HG03139 (cell line): ENCODE measurements around the gene MILR1.
"Not testable (repeated sequence)": the region's sequence is repeated elsewhere in the genome, so short reads cannot be mapped to it uniquely, and the experiment has no call there.

Source experiments
- ATAC-seq: cut with Tn5 transposase; IDR thresholded peaks from one replicate; pipeline ENCODE4 v1.9.1; 2021; ENCODE audit not compliant: unreplicated experiment

MILR1 gene, protein sequence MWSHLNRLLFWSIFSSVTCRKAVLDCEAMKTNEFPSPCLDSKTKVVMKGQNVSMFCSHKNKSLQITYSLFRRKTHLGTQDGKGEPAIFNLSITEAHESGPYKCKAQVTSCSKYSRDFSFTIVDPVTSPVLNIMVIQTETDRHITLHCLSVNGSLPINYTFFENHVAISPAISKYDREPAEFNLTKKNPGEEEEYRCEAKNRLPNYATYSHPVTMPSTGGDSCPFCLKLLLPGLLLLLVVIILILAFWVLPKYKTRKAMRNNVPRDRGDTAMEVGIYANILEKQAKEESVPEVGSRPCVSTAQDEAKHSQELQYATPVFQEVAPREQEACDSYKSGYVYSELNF

DNA sequence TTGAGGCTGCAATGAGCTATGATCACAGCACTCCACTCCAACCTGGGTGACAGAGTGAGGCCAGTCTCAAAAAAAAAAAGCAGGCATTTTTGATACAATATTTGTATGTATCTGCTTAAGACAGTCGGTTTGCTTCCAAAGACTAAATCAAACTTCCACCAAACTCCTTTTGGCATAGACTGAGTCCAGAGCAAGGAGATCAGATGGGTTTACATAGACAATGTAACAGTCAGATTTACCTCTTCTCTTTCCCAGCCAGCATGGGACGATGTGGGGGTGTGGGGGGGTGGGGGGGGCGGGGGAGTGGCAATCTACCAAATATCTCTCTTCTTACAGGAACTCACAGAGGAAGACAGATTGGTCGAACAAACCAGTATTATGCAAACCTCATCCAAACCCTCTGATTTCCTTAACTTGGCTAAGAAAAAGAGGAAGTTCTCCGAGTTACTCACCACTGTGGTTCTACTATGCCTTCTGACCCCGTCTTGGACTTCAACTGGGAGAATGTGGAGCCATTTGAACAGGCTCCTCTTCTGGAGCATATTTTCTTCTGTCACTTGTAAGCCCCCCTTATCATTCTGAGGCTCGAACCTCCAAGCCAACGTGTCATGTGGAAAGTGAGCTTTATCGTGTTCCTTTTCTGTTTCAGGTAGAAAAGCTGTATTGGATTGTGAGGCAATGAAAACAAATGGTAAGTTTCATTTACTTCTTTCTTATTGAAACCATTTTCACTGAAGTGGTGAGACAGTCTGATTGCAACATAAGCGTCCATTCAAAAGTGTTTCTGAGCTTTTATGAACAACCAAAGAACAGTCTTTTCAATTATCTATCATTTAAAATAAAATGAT lies at the start of gene MILR1:
MILR1 (plus strand) TSS at position 451 of the 848 bp plus-strand sequence; CDS start at position 505, 54 bp downstream.
- ATAC-seq = no peak

DNA sequence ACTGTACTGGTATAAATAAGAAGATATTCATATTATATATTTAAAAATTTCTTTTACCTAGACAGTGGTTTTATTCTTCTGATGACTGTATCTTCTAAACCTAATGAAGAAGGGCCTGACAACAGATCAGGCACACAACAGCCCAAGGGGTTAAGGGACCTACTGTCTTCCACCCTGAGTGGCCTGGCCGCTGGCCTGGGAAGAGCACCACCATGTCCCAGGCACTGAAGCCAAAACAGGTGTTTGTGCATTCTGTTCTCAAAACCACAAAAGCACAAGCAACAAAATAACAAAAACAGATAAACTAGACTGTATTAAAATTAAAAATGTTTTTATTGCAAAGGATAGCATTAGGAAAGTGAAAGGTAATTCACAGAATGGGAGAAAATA lies 49.2 kb upstream of the MILR1 start:
- ATAC-seq = no peak

DNA sequence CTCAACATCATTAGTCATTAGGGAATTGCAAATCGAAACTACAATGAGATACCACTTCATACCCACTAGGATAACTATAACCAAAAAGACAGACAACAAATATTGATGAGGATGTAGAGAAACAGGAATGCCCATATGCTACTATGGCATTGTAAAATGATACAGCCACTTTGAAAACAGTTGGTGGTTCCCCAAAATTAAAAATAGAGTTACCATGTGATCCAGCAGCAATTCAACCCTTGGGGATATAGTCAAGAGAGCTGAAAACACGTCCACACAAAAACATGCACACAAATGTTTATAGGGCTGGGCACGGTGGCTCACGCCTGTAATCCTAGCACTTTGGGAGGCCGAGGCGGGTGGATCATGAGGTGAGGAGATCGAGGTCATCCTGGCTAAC lies 48.3 kb upstream of the MILR1 start:
- ATAC-seq = no peak

DNA sequence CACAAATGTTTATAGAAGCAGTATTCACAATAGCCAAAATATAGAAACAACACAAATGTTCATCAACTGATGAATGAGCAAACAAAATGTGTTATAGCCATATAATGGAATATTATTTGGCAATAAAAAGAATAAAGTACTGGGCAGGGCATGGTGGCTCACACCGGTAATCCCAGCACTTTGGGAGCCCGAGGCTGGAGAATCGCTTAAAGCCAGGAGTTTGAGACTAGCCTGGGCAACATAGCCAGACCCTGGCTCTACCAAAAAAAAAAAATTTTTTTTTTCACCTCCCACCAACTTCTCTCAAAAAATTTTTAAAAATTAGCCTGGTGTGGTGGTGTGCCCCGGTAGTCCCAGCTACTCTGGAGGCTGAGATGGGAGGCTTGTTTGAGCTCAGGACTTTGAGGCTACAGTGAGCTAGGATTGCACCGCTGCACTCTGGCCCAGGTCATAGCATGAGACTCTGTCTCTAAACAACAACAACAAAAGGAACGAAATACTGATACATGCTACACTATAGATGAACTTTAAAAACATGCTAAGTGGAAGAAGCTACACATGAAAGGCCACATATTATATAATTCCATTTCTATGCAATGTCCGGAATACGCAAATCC lies 47.6 kb upstream of the MILR1 start:
- no peak for ATAC-seq

DNA sequence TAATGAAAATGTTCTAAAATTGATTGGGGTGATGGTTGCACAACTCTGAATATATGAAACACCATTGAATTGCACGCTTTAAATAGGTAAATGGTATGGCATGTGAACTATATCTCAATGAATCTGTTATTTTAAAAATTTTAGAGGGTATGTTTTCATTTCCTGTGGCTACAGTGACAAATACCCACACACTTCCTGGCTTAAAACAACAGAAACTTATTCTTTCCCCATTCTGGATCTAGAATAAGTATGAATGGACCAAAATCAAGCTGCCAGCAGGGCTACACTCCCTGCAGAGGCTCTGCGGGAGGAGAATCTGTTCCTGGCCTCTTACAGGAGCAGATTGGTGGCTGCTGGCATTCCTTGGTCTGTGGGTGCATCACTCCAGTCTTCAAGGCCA lies 47.0 kb upstream of the MILR1 start:
- ATAC-seq = no peak

DNA sequence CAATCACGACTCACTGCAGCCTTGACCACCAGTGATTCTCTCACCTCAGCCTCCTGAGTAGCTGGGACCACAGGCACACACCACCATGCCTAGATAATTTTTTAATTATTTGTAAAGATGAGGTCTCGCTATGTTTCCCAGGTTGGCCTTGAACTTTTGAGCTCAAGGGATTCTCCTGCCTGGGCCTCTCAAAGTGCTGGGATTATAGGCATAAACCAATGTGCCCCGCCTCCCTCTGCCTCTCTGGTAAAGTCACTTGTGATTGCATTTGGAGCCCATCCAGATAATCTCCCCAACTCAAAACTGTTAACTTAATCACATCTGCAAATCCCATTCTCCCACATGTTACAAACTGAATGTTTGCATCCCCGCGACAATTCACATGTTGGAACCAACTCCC lies 46.4 kb upstream of the MILR1 start:
- no peak for ATAC-seq

DNA sequence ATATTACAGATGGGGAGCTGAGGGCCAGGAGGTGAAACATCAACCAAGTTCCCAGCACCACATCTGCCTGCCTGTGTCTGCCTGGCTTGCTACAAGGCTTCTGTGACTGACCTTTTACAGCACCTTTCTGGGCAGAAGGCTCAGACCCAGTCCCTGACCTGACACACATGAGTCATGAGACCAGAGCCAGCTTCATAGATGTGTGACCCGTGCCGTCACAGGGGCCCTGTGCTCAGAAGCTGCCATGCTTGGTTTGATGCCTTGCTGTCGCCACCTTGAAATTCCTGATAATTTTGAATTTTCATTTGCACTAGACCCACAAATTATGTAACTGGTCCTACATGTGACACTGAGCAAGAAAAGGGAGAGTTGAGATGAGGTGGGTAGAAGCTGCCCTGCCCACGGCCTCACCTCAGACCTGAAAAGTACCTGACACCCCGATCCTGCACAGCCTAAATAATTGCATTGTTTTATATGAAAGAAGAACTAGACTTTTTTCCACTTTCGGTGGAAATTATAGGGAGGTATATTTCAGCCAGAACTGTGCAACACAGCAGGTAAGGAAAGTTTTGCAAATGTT lies 44.9 kb upstream of the MILR1 start:
- no peak for ATAC-seq

DNA sequence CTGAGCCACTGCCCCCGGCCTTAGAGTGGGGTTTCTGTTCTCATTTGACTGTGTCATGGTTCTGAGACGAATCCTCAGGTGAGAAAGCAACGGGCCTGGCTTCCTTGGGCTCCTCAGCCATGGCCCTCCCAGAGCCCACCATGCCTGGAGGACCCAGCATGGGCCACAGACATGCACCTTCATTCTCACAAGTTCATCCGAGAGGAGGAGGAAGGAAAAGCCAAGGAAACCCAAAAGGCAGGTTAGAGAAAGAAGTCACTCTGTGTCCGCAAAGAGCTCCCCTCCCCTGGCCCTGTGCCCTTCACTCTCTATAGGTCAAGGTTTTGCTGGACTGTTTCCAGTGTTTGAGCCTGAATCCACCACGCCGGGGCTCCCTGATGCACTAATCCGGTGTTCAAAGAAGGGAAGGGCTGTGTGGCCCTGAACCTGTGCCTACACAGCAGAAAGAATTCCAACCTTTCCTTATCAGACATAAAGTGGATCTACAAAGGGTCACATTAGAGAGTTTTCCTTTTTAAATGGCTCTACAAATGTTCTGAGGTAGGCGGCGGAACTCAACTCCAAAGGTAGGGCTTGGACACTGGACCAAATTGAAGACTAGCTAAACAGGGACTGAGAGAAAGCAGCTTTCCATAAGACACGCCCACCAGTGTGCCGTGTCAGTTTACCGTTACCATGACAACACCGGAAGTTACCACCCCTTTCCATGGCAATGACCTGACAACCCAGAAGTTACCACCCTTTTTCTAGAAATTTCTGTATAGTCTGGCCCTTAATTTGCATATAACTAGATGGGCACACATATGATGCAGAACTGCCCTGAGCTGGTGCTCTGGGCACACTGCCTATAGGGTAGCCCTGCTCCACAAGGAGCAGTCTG lies 42.4 kb upstream of the MILR1 start:
- ATAC-seq = no peak

DNA sequence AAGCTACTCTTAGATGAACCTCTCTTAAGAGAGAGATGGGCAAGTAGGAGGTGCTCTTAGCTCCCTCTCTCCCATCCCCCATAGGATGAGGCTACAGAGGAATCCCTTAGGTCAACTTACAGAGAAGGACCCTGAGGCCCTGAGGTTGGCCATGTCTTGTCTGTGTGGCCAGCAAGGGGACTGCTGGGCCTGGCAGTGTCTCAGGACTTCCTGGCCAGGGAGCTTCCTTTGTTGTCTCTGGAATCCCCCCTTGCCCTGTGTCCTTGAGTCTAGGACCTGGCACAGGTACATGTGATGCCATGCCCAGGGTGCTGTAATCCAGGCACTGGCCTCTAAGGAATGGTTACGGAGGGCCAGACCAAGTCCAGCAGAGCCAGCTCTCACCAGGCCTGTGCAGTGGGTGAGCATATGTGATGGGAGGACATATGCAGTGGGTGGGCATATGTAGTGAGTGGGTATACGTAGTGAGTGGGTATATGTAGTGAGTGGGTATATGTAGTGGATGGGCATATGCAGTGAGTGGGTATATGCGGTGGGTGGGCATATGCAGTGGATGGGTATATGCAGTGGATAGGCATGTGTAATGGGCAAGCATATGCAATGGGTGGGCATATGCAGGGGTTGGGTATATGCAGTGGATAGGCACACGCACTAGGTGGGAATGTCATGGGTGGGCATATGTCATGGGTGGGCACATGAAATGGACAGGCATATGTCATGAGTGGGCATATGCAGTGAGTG lies 38.0 kb upstream of the MILR1 start:
- no peak for ATAC-seq

DNA sequence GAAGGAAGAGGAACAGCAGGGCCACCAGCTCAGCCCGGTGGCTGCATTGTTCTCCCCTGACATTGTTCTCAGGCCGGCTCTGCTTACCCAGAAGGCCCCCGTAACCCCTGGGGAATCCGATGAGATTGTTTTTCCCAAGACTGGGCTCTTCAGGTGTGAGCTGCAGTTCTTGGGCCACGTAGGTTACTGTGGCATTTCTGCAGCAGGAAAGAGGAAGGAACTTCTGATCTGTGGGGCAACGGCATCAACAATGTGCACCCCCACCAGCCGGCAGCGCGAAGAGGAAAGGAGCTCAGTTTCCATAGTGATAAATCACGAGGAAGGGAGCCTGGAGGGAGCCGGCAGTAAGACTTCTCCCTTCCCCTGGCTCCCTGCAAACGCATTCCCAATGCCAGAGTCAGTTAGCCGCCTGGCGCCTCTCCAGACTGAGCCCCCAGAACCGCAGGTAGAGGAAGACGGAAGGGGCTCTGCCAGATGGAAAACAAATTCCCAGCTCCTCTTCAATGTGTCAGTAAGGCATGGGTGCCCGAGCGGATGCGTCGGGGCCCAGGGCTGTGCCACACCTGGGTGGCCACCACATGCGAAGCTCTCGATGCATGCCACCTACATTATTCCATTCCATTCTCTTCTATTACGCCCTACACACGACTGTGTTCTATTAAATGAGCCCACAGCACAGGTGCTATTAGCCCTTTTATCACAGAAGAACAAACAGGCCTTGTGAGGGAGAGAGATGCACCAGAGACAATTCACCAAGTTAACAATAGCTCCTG lies 36.7 kb upstream of the MILR1 start:
- ATAC-seq = no peak

DNA sequence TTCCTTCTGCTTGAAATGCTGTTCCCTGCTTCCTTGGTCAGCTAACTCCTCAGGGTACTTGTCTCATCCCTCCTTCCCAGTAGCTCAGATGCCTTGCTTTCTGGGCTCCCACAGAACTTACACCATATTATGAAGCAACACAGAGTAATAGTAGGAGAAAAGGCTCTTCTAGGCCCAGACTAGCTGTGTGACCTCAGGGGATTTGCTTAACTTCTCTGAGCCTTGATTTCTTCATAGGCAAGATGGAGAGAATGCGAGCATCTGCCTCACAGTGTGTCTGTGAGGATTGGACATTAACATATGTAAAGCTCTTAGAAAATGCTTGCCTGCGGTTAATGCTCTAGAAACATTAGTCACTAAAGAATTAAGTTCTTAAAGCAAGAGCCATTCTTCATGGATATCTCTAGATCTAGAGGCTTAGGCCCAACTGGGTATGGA lies 36.0 kb upstream of the MILR1 start:
- ATAC-seq = no peak

DNA sequence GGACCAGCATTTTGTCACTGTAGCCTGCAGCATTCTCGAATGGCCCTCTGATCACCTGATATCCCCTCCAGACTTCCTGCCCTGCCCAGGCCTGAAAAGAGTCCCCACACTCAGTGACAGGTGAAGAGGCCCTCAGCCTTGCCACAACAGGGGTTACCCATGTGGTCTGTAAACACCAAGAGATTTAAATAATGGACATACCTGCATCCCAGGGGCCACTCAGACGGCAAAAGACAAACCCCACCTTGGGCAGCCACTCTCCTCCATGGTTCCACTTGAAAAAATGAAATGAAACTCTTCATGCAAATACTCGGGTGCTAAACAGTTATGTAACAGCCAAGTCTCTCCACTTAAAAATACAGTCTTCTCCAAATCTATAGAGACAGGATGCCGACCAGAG lies 35.4 kb upstream of the MILR1 start:
- ATAC-seq = peak; percentile 66

DNA sequence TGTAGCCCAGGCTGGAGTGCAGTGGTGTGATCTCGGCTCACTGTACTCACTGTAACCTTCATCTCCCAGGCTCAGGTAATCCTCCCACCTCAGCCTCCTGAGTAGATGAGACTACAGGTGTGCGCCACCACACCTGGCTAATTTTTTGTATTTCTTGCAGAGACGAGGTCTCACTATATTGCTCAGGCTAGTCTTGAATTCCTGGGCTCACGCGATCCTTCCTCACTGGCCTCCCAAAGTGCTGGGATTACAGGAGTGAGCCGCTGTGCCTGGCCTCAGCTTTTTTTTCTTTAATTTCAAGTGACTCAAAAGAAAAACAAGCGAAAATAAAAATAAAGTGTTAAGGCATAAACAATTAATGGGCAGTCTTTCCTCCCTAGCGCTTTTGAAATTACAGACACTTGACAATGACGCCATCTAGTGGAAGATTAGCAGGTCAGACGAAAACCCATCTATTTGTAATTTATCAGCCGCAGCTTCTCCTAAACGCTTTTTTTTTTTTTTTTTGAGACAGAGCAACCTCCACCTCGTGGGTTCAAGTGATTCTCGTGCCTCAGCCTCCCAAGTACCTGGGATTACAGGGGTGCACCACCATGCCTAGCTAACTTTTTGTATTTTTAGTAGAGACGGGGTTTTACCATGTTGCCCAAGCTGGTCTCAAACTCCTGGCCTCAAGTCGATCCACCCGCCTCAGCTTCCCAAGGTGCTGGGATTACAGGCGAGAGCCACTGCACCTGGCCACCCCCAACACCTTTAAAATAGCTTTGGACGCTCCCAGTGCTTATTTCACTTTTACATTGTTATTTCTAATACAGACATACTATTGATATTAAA lies 30.2 kb upstream of the MILR1 start:
- ATAC-seq = no peak

DNA sequence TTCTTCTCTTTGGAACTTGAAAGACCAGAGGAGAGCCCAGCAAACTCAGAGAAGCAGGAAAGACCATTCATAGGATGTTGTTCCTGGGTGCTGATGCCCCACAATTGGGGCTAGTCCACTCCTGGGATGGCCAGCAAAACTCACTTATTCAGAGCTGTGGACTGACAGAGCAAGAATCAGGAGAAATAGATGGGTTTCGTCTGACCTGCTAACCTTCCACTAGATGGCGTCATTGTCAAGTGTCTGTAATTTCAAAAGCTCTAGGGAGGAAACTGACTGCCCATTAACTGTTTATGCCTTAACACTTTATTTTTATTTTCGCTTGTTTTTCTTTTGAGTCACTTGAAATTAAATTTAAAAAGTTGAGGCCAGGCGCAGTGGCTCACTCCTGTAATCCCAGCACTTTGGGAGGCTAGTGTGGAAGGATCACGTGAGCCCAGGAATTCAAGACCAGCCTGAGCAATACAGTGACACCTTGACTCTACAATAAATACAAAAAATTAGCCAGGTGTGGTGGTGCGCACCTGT lies 28.7 kb upstream of the MILR1 start:
- no peak for ATAC-seq

DNA sequence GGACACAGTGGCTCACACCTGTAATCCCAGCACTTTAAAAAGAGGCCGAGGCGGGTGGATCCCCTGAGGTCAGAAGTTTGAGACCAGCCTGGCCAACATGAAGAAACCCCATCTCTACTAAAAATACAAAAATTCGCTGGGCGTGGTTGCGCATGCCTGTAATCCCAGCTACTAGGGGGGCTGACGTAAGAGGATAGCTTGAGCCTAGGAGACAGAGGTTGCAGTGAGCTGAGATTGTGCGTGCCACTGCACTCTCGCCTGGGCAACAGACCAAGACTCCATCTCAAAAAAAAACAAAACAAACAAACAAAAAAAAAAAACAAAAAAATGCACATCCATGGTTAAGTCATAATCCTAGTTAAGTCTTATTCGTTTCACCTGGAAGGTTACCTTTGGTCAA lies 26.8 kb upstream of the MILR1 start:
- ATAC-seq = not testable (repeated sequence)

DNA sequence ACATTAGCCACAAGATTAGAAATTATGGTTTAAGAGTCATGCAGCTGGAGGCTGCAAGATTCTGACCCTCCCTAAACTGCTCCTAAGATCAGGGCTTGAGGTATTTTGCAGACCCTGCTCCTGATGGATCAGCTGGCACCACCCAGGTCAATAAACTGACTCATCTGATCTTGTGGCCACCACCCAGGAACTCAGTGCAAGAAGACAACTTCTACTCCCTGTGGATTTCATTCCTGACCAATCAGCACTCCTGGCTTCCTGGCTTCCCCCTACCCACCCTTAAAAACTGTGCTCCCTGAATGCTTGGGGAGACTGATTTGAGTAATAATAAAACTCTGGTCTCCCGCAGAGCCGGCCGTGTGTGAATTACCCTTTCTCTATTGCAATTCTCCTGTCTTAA lies 25.0 kb upstream of the MILR1 start:
- no peak for ATAC-seq

DNA sequence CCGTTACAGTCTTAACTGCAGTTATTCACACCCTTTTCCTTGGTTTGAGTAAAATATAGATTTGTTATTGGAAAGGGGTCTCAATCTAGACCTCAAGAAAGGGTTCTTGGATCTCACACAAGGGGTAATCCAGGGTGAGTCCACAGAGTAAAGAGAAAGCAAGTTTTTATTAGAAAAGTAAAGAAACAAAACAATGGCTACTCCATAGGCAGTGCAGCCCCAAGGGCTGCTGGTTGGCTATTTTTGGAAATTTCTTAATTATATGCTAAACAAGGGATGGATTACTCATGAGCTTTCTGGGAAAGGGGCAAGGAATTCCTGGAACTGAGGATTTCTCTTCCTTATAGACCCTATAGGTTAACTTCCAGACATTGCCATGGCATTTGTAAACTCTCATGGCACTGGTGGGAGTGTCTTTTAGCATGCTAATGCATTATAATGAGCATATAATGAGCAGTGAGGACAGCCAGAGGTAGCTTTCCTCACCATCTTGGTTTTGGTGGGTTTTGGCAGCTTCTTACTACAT lies 24.5 kb upstream of the MILR1 start:
- no peak for ATAC-seq

DNA sequence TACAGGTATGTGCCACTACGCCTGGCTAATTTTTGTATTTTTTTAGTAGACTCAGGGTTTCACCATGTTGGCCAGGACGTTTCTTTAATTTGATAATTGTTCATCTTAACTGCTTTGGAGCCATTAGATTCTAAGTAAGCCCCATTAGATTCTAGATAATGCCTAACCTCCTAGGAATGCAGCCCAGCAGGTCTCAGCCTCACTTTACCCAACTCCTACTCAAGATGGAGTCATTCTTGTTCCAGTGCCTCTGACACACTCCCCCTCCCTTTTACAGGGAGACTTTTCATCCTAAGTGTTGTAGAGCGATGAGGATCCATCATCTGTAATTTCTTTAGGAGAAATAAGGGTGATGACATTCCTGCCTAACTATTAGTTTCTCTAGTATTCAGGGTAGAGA lies 23.7 kb upstream of the MILR1 start:
- no peak for ATAC-seq
